Activated T-cell treated with anti-CD3 and anti-CD28 coated beads, Interleukin-2, amount 50 U/mL, for 72 hours (primary cell): ENCODE data around the gene DNAJC15. TPM values are rescaled to one million over a fixed set of nuclear protein-coding genes. Genes with fewer than 3 reads are reported as not detected.

ENCODE experiments used
- ATAC-seq, 2 donors: fragments of 150-1000 bp; cut with Tn5 transposase; replicated peaks in 1 of 2; 2 replicates each; pipeline ENCODE4 v1.10.0; 2021; ENCODE audit warnings: moderate library complexity in 2 of 2, mild to moderate bottlenecking in 1 of 2
- DNase-seq, 2 donors: peaks; one replicate each; pipeline ENCODE4 v3.0.0; 2021 to 2022; ENCODE audit warnings: mixed read lengths in 1 of 2
- H3K27ac Mint-ChIP-seq: one replicate; pipeline ENCODE4 v1.8.0; 2022; ENCODE audit warnings: mild to moderate bottlenecking, moderate library complexity, mixed read lengths
- H3K27me3 Mint-ChIP-seq: one replicate; pipeline ENCODE4 v1.8.0; 2022; ENCODE audit warnings: low read depth, mixed read lengths
- H3K36me3 Mint-ChIP-seq, 2 donors: one replicate each; pipeline ENCODE4 v1.8.0; 2022; ENCODE audit warnings: mixed read lengths in 2 of 2, mild to moderate bottlenecking in 1 of 2; ENCODE audit not compliant: insufficient read depth in 2 of 2
- H3K4me1 Mint-ChIP-seq: one replicate; pipeline ENCODE4 v1.8.0; 2022; ENCODE audit warnings: low read depth, mixed read lengths
- H3K4me3 Mint-ChIP-seq, 2 donors: one replicate each; pipeline ENCODE4 v1.8.0; 2022; ENCODE audit warnings: mild to moderate bottlenecking in 2 of 2, mixed read lengths in 2 of 2, moderate library complexity in 2 of 2
- H3K9me3 Mint-ChIP-seq, 2 donors: one replicate each; pipeline ENCODE4 v1.8.0; 2022; ENCODE audit warnings: mixed read lengths in 2 of 2
- total RNA-seq, 2 donors: library from RNA; stranded (reverse); gene quantifications; one replicate each; pipeline ENCODE4 v1.2.3, GENCODE V29; 2022

Gene DNAJC15
- total RNA-seq, 2 donors from 2014 or later, result 20.2 to 23.5 TPM

- peaks cover 11% of the 10 kb centered on the region for H3K4me1 Mint-ChIP-seq
- H3K9me3 Mint-ChIP-seq, result no peaks in the 10 kb centered on the region
- DNase-seq (no peak), ATAC-seq (no peak)
- H3K36me3 Mint-ChIP-seq, result no peaks in the 10 kb centered on the region
- H3K4me3 Mint-ChIP-seq, result peak overlapping the region in 1 of 2 donors; percentile 4
- H3K27me3 Mint-ChIP-seq, result no peaks in the 10 kb centered on the region
- H3K27ac Mint-ChIP-seq, result no peak overlapping the region
Observed at GRCh38 chr13:43128504-43128961, 105.1 kb downstream of the DNAJC15 start.

GRCh38 chr13:43129066-43129465 lies 105.7 kb downstream of the DNAJC15 start:
- Mint-ChIP-seq H3K4me3 (no peak overlapping the region), H3K27me3 (no peaks in the 10 kb centered on the region), H3K36me3 (no peaks in the 10 kb centered on the region), H3K27ac (no peak overlapping the region), H3K4me1 (peaks cover 11% of the 10 kb centered on the region), H3K9me3 (no peaks in the 10 kb centered on the region)
- DNase-seq, result no peak
- no peak for ATAC-seq

GRCh38 chr13:43129511-43130110 lies 106.2 kb downstream of the DNAJC15 start:
- no peak overlapping the region for H3K27ac Mint-ChIP-seq
- no peak for DNase-seq
- no peaks in the 10 kb centered on the region for H3K36me3 Mint-ChIP-seq
- H3K9me3 Mint-ChIP-seq, result no peaks in the 10 kb centered on the region
- ATAC-seq, result no peak
- H3K4me1 Mint-ChIP-seq, result peaks cover 11% of the 10 kb centered on the region
- no peaks in the 10 kb centered on the region for H3K27me3 Mint-ChIP-seq
- H3K4me3 Mint-ChIP-seq, result no peak overlapping the region

DNA sequence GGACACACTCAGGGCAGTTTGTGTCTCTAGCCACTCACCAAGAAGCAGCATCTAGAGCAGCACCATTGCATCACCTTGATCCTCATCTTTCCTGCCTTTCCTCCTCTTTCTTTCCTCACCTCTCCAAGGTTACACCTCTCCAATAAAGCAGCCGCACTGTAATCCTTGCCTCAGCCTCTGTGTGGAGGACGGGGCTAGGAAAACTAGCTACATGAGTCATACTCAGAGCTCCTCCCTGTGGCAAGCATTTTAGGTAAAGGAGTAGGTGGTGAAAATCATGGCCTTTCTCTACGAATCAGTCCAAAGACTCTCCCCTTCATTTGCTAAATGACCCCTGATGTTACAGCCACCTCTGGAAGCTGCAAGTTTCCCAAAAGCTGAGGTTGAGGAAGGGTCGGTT lies 108.9 kb downstream of the DNAJC15 start:
- Mint-ChIP-seq H3K4me3 (no peak overlapping the region), H3K4me1 (peaks cover 11% of the 10 kb centered on the region), H3K9me3 (no peaks in the 10 kb centered on the region), H3K27ac (no peak overlapping the region), H3K36me3 (no peaks in the 10 kb centered on the region), H3K27me3 (peaks cover 7% of the 10 kb centered on the region)
- ATAC-seq (peak in 1 of 2 donors; percentile 29), DNase-seq (no peak)

DNA sequence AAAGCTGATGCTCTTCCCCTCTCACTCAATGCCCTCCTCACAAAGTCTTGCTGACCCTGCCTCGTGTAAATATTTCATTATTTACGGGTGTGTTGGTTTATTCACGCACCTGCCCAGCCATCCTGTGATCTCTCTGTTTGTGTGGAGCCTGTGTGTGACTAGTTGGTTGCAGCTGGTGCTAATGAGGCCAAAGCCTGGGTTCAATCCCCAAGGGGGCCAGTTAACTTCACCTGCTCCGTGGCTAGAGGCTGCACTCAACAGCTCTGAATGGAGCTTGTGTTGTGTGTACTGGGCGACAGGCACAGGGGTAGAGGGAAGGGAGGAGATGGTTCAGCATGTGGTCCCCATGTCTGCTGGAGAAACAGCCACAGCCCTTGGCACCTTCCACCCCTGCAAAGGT lies 109.5 kb downstream of the DNAJC15 start:
- ATAC-seq (no peak), DNase-seq (no peak)
- H3K27me3 Mint-ChIP-seq, result peaks cover 7% of the 10 kb centered on the region
- no peak overlapping the region for H3K27ac Mint-ChIP-seq
- no peak overlapping the region for H3K4me3 Mint-ChIP-seq
- peaks cover 4% of the 10 kb centered on the region for H3K4me1 Mint-ChIP-seq
- H3K9me3 Mint-ChIP-seq, result no peaks in the 10 kb centered on the region
- no peaks in the 10 kb centered on the region for H3K36me3 Mint-ChIP-seq

- H3K9me3 Mint-ChIP-seq, result no peaks in the 10 kb centered on the region
- DNase-seq (no peak), ATAC-seq (no peak)
- H3K27ac Mint-ChIP-seq, result no peak overlapping the region
- peaks cover 12% of the 10 kb centered on the region for H3K27me3 Mint-ChIP-seq
- H3K4me1 Mint-ChIP-seq, result no peaks in the 10 kb centered on the region
- no peaks in the 10 kb centered on the region for H3K36me3 Mint-ChIP-seq
- no peak overlapping the region for H3K4me3 Mint-ChIP-seq
Observed at GRCh38 chr13:43133792-43134191, 110.4 kb downstream of the DNAJC15 start.

DNA sequence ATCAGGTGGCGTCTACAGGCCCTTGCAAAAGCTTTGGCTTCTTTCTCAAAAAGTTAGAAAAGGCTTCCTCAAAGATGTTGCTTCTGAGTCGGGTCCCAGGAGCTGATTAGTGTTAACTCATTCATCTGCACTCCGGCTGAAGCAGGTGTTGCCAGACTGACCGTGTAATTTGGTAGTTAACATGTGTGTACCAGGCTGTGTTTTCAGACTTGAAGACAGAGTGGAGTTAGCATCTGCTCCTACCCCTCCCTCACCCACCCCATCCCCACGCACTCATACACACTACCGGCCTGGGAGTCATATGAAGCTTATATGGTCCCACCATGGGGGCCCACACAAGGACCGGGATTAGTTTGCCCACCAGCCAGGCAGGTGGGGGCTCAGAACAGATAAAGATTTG lies 111.5 kb downstream of the DNAJC15 start:
- no peaks in the 10 kb centered on the region for H3K9me3 Mint-ChIP-seq
- no peaks in the 10 kb centered on the region for H3K36me3 Mint-ChIP-seq
- peaks cover 12% of the 10 kb centered on the region for H3K27me3 Mint-ChIP-seq
- H3K27ac Mint-ChIP-seq, result no peak overlapping the region
- no peaks in the 10 kb centered on the region for H3K4me1 Mint-ChIP-seq
- ATAC-seq (no peak), DNase-seq (no peak)
- H3K4me3 Mint-ChIP-seq, result no peak overlapping the region

DNA sequence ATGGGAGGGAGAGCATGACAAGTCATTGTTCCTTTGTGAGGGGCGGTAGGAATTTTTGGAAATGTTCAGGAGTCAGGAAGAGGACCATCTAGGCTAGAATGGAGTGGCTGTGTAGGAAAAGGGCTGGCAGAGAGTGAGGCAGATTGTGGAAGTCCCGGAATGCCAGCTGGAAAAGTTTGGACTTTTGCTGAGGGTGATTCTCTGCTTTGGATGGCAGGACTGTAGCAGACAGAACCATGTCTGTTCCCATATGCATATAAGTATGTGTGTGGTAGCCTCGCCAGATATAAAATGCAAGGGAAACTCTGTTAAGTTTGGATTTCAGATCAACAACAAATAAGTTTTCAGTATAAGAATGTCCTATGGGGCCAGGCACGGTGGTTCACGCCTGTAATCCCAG lies 112.1 kb downstream of the DNAJC15 start:
- H3K9me3 Mint-ChIP-seq, result no peaks in the 10 kb centered on the region
- no peaks in the 10 kb centered on the region for H3K36me3 Mint-ChIP-seq
- no peaks in the 10 kb centered on the region for H3K4me1 Mint-ChIP-seq
- no peak overlapping the region for H3K4me3 Mint-ChIP-seq
- ATAC-seq, result no peak
- H3K27ac Mint-ChIP-seq, result no peak overlapping the region
- no peak for DNase-seq
- peaks cover 12% of the 10 kb centered on the region for H3K27me3 Mint-ChIP-seq

GRCh38 chr13:43136920-43137575 lies 113.7 kb downstream of the DNAJC15 start:
- H3K36me3 Mint-ChIP-seq, result no peaks in the 10 kb centered on the region
- no peak overlapping the region for H3K4me3 Mint-ChIP-seq
- DNase-seq, result no peak
- peaks cover 12% of the 10 kb centered on the region for H3K27me3 Mint-ChIP-seq
- ATAC-seq, result no peak
- H3K27ac Mint-ChIP-seq, result no peak overlapping the region
- no peaks in the 10 kb centered on the region for H3K9me3 Mint-ChIP-seq
- H3K4me1 Mint-ChIP-seq, result no peaks in the 10 kb centered on the region

GRCh38 chr13:43139211-43139610 lies 115.8 kb downstream of the DNAJC15 start:
- Mint-ChIP-seq H3K27me3 (peaks cover 12% of the 10 kb centered on the region), H3K36me3 (no peaks in the 10 kb centered on the region), H3K27ac (no peak overlapping the region), H3K4me1 (no peaks in the 10 kb centered on the region), H3K4me3 (no peak overlapping the region), H3K9me3 (no peaks in the 10 kb centered on the region)
- DNase-seq, result no peak
- ATAC-seq, result no peak

DNA sequence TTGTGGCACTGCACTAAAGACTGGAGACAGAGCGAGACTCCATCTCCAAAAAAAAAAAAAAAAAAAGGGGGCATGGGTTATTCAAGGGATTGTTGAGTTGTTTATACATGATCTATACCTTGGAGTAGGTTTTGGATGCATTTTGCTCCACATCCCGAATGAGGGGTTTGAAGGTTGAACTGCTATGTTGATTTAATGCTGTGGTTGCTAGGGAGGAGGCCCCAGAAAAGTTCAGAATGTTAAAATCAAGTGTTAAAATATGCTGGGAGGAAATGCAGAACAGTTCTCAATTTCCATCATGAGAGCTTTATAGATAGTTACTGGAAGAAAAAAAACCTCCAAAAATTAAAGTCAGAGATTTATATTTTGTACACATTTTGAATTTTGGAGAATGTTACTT lies 116.5 kb downstream of the DNAJC15 start:
- H3K4me3 Mint-ChIP-seq, result no peak overlapping the region
- DNase-seq, result no peak
- no peak overlapping the region for H3K27ac Mint-ChIP-seq
- no peaks in the 10 kb centered on the region for H3K4me1 Mint-ChIP-seq
- no peaks in the 10 kb centered on the region for H3K9me3 Mint-ChIP-seq
- peaks cover 12% of the 10 kb centered on the region for H3K27me3 Mint-ChIP-seq
- no peak for ATAC-seq
- no peaks in the 10 kb centered on the region for H3K36me3 Mint-ChIP-seq

DNA sequence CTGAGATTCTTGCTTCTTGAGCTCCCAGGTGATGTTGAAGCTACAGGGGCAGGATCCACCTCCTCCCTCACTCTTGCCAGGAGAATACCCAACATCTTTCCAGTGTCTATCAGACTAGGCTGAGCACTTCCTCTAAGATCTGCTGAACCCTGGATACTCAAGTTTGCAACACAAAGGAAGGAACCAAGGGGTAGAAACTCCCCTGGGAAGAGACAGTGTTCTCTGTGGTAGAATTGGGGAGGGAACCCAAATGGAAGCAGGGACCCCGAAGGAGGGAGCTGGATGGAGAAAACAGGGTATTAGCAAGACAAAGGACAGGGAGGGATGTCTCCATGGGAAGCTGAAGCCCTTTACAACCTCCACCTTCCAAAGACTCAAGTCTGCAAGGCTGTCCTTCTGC lies 117.6 kb downstream of the DNAJC15 start:
- Mint-ChIP-seq H3K27me3 (peaks cover 14% of the 10 kb centered on the region), H3K4me3 (no peak overlapping the region), H3K27ac (no peak overlapping the region), H3K36me3 (no peaks in the 10 kb centered on the region), H3K9me3 (no peaks in the 10 kb centered on the region), H3K4me1 (no peaks in the 10 kb centered on the region)
- ATAC-seq (no peak), DNase-seq (no peak)

GRCh38 chr13:43141685-43142084 lies 118.3 kb downstream of the DNAJC15 start:
- DNase-seq (no peak), ATAC-seq (no peak)
- no peaks in the 10 kb centered on the region for H3K36me3 Mint-ChIP-seq
- H3K9me3 Mint-ChIP-seq, result no peaks in the 10 kb centered on the region
- peaks cover 21% of the 10 kb centered on the region for H3K27me3 Mint-ChIP-seq
- no peak overlapping the region for H3K4me3 Mint-ChIP-seq
- H3K27ac Mint-ChIP-seq, result no peak overlapping the region
- no peaks in the 10 kb centered on the region for H3K4me1 Mint-ChIP-seq

DNA sequence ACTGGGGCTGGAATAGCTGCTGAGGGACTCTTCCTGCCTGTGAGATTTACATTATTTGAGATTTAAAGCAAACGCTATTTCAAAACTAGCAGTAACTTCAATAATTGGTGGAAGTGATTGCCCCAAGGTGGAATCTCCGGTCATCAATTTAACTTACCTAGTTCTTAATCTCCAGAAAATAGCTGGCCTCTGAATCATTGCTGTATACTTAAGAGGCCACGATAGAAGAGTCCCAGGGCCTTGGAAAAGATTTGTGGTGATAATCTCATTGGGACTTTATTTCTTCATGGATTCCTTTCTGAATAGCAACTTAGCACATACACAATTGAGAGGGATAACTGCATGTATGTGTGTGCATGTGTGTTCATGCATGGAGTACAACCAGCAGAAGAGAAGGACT lies 120.2 kb downstream of the DNAJC15 start:
- no peak overlapping the region for H3K27ac Mint-ChIP-seq
- no peaks in the 10 kb centered on the region for H3K9me3 Mint-ChIP-seq
- H3K27me3 Mint-ChIP-seq, result peaks cover 25% of the 10 kb centered on the region
- H3K4me3 Mint-ChIP-seq, result no peak overlapping the region
- ATAC-seq (no peak), DNase-seq (no peak)
- no peaks in the 10 kb centered on the region for H3K4me1 Mint-ChIP-seq
- no peaks in the 10 kb centered on the region for H3K36me3 Mint-ChIP-seq
